Upper lobe of left lung (tissue), 6 donors: ENCODE results near the gene SUSD6. TPM values are rescaled to one million over a fixed set of nuclear protein-coding genes. Genes with fewer than 3 reads are reported as not detected.

ENCODE experiments used
- ATAC-seq, 2 donors: fragments of 200-7000 bp; cut with Tn5 transposase; one replicate each; pipeline ENCODE4 v1.9.1; 2022; ENCODE audit warnings: mild to moderate bottlenecking in 2 of 2, moderate library complexity in 2 of 2; ENCODE audit not compliant: low FRiP score in 2 of 2
- DNase-seq, 2 donors: peaks; one replicate each; pipeline ENCODE4 v3.0.0-alpha.2; 2019 to 2020
- H3K27ac ChIP-seq, 4 donors: fragments of 200-600 bp; sonication (generic); one replicate each; pipeline ENCODE4 v1.5.1; 2016 to 2019
- H3K27me3 ChIP-seq, 4 donors: fragments of 200-600 bp; sonication (generic); one replicate each; pipeline ENCODE4 v1.5.1; 2017 to 2019
- H3K36me3 ChIP-seq, 4 donors: fragments of 200-600 bp; sonication (generic); one replicate each; pipeline ENCODE4 v1.5.1; 2016 to 2019
- H3K4me1 ChIP-seq, 4 donors: fragments of 200-600 bp; sonication (generic); one replicate each; pipeline ENCODE4 v1.5.1; 2018 to 2019
- H3K4me3 ChIP-seq, 4 donors: fragments of 200-600 bp; sonication (generic); one replicate each; pipeline ENCODE4 v1.5.1; 2017 to 2019; ENCODE audit warnings: mild to moderate bottlenecking in 2 of 4, moderate library complexity in 1 of 4
- H3K9me3 ChIP-seq, 4 donors: fragments of 200-600 bp; sonication (generic); one replicate each; pipeline ENCODE4 v1.5.1; 2018 to 2019
- EP300 ChIP-seq, 4 donors: sonication (generic); formaldehyde crosslinking; IDR thresholded peaks; one replicate each; pipeline ENCODE4 v1.5.1; 2017; ENCODE audit warnings: antibody characterized with exemption in 4 of 4, control low read depth in 2 of 4
- POLR2A ChIP-seq, 4 donors: fragments of 450-650 bp; IDR thresholded peaks; one replicate each; pipeline ENCODE4 v1.5.1; 2016 to 2017; ENCODE audit warnings: antibody characterized with exemption in 4 of 4, mild to moderate bottlenecking in 2 of 4
- POLR2AphosphoS5 ChIP-seq, 2 donors: sonication (generic); formaldehyde crosslinking; IDR thresholded peaks; one replicate each; pipeline ENCODE4 v1.5.1; 2017; ENCODE audit warnings: antibody characterized with exemption in 2 of 2
- WGBS, 2 donors: methylation state at CpG; one replicate each; pipeline ENCODE4 v1.1.5; 2017 to 2018; 5-methylcytosine and 5-hydroxymethylcytosine counted together
- total RNA-seq, 6 donors: library from RNA; depleted of rRNA in 4 of 6; stranded (reverse); fragments of >200 nt in 4 of 6; gene quantifications; one replicate each; pipeline versions ENCODE4 v1.1.0 to v1.2.1, GENCODE V29; 2016 to 2021
- TF ChIP-seq, protein P1 (sequence below), 6 experiments: fragments of 450-650 bp in 4 of 6; fragments of 200-600 bp in 2 of 6; sonication (generic) in 2 of 6; IDR thresholded peaks; one replicate each; pipeline ENCODE4 v1.5.1; 2016 to 2019; ENCODE audit warnings: antibody characterized with exemption in 6 of 6
- donor health status: DM: no; HTN: no; CAD: no; lungs with moderate emphysema.
- donor health status: DM: no; HTN: yes; CAD: no; lungs with severe emphysema.

The SUSD6 gene
- total RNA-seq, 6 donors from 2014 or later = 63.4 to 90.4 (median 81.6) TPM

- peaks cover 0 to 6% (median 0%) of the 10 kb centered on the region in 4 donors for H3K36me3 ChIP-seq
- WGBS, 2 donors = 83 to 89% methylated on average over 4 of the region's 4 CpGs
- peaks cover 46 to 66% (median 61%) of the 10 kb centered on the region in 4 donors for H3K4me1 ChIP-seq
- H3K27ac ChIP-seq = no peak overlapping the region
- no peak for ATAC-seq
- H3K9me3 ChIP-seq = no peaks in the 10 kb centered on the region
- TF ChIP-seq, protein P1, sequence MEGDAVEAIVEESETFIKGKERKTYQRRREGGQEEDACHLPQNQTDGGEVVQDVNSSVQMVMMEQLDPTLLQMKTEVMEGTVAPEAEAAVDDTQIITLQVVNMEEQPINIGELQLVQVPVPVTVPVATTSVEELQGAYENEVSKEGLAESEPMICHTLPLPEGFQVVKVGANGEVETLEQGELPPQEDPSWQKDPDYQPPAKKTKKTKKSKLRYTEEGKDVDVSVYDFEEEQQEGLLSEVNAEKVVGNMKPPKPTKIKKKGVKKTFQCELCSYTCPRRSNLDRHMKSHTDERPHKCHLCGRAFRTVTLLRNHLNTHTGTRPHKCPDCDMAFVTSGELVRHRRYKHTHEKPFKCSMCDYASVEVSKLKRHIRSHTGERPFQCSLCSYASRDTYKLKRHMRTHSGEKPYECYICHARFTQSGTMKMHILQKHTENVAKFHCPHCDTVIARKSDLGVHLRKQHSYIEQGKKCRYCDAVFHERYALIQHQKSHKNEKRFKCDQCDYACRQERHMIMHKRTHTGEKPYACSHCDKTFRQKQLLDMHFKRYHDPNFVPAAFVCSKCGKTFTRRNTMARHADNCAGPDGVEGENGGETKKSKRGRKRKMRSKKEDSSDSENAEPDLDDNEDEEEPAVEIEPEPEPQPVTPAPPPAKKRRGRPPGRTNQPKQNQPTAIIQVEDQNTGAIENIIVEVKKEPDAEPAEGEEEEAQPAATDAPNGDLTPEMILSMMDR (IDR thresholded peaks at IDR 0.05) = no peak
- no peak for TF ChIP-seq POLR2AphosphoS5 (IDR thresholded peaks at IDR 0.05)
- no peaks in the 10 kb centered on the region for H3K27me3 ChIP-seq
- no peak for DNase-seq
- no peak overlapping the region for H3K4me3 ChIP-seq
These were observed 76.4 kb downstream of the SUSD6 start for GRCh38 chr14:69687606-69688298.

DNA sequence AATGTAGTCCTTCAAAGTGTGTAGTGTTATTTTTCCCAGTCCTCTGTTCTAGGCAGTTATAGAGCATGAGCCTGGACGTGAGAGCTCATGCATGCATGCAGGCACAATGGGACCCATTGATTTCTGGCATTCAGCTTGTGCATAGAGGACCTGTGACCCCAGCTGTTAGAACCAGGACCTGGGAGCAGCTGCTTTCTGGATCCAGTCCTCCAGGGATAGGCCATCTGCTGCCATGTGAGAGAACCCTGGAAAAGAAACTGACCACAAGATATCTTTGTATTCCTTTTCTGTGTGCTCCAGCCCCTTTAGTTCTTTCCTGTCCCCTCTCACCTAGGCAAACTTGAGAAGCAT, 76.9 kb downstream of the SUSD6 start:
- Histone ChIP-seq H3K27ac (no peak overlapping the region), H3K4me1 (peaks cover 46 to 66% (median 61%) of the 10 kb centered on the region in 4 donors)
- no peak for DNase-seq

GRCh38 chr14:69690042-69690441, 78.6 kb downstream of the SUSD6 start:
- Histone ChIP-seq H3K36me3 (peaks cover 0 to 6% (median 0%) of the 10 kb centered on the region in 4 donors), H3K9me3 (no peaks in the 10 kb centered on the region), H3K27me3 (no peaks in the 10 kb centered on the region), H3K4me3 (no peak overlapping the region), H3K4me1 (peaks cover 45 to 66% (median 61%) of the 10 kb centered on the region in 4 donors), H3K27ac (peak overlapping the region in 2 of 4 donors; percentile 13 to 27)
- TF ChIP-seq EP300 (IDR thresholded peaks at IDR 0.05) (no peak), POLR2AphosphoS5 (IDR thresholded peaks at IDR 0.05) (no peak), POLR2A (IDR thresholded peaks at IDR 0.05) (no peak)
- TF ChIP-seq, protein P1 (IDR thresholded peaks at IDR 0.05) = no peak
- DNase-seq = no peak
- ATAC-seq = no peak
- 90 to 100% methylated on average over 2 of the region's 2 CpGs for WGBS, 2 donors

More for the DNA sequence above, 76.9 kb downstream of the SUSD6 start:
- no peaks in the 10 kb centered on the region for H3K27me3 ChIP-seq
- H3K4me3 ChIP-seq = no peak overlapping the region
- no peaks in the 10 kb centered on the region for H3K9me3 ChIP-seq
- ATAC-seq = no peak
- WGBS, 2 donors = 53 to 57% methylated on average over 1 of the region's 1 CpG
- H3K36me3 ChIP-seq = peaks cover 0 to 6% (median 0%) of the 10 kb centered on the region in 4 donors
- TF ChIP-seq EP300 (IDR thresholded peaks at IDR 0.05) (no peak), POLR2AphosphoS5 (IDR thresholded peaks at IDR 0.05) (no peak), POLR2A (IDR thresholded peaks at IDR 0.05) (no peak)
- TF ChIP-seq, protein P1 (IDR thresholded peaks at IDR 0.05) = no peak

DNA sequence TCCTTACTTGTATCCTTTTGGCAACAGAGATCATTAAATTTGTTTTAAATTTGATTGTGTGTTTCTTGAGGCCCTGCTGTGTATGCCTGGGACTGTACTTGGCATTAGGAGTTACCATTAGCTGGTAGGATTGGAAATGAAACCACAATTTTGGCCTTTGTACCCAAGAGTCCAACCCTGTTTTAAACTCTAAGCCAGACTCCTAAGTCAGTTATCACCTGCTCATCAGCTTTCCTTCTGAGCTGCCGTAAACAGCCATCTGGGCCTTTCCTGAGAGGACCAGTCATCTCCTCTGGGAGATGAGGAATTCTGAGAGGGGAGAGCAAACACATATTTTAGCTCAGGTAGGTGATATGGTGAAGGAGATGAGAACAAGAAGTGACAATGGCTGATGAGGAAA, 81.2 kb downstream of the SUSD6 start:
- Histone ChIP-seq H3K27me3 (no peaks in the 10 kb centered on the region), H3K36me3 (peaks cover 0 to 6% (median 0%) of the 10 kb centered on the region in 4 donors), H3K4me1 (peaks cover 52 to 72% (median 67%) of the 10 kb centered on the region in 4 donors), H3K9me3 (no peaks in the 10 kb centered on the region), H3K27ac (peak overlapping the region; percentile 76 to 89 (median 83)), H3K4me3 (no peak overlapping the region)
- ATAC-seq (no peak), DNase-seq (no peak)
- TF ChIP-seq, protein P1 (IDR thresholded peaks at IDR 0.05) = no peak
- TF ChIP-seq EP300 (IDR thresholded peaks at IDR 0.05) = no peak
- TF ChIP-seq POLR2A (IDR thresholded peaks at IDR 0.05) = no peak
- no peak for TF ChIP-seq POLR2AphosphoS5 (IDR thresholded peaks at IDR 0.05)
- 75 to 82% methylated on average over 1 of the region's 1 CpG for WGBS, 2 donors

DNA sequence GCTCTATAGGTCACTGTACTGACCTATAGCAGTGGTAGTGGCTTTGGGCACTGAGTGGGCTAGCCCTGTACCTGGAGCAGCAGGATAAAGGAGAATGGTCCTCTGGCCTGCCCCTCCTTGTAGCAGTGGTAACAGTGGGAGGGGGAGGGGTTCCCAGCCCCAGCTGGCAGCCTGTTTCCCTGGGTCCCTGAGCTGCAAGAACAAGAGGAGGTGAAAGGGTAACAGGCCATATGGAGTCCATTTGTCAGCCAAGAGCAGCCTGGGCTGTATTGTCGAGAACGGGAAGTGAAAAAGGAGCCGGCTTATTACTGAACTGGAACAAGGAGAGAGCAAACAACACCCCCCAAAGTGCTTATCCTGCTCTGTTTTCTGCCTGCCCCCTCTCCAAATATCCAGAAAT, 81.7 kb downstream of the SUSD6 start:
- H3K9me3 ChIP-seq = no peaks in the 10 kb centered on the region
- H3K4me3 ChIP-seq = no peak overlapping the region
- 9 to 30% methylated on average over 3 of the region's 3 CpGs for WGBS, 2 donors
- no peaks in the 10 kb centered on the region for H3K27me3 ChIP-seq
- peaks cover 0 to 6% (median 0%) of the 10 kb centered on the region in 4 donors for H3K36me3 ChIP-seq
- peaks cover 57 to 72% (median 66%) of the 10 kb centered on the region in 4 donors for H3K4me1 ChIP-seq
- no peak for TF ChIP-seq POLR2A (IDR thresholded peaks at IDR 0.05)
- no peak for TF ChIP-seq POLR2AphosphoS5 (IDR thresholded peaks at IDR 0.05)
- TF ChIP-seq, protein P1 (IDR thresholded peaks at IDR 0.05) = no peak
- no peak for TF ChIP-seq EP300 (IDR thresholded peaks at IDR 0.05)
- peak in 1 of 2 donors; percentile 63 for DNase-seq
- ATAC-seq = peak; percentile 12 to 56
- H3K27ac ChIP-seq = peak overlapping the region; percentile 76 to 89 (median 83)
